Measurements from ENCODE around the gene GCKR. TPM values are rescaled to one million over a fixed set of nuclear protein-coding genes. Genes with fewer than 3 reads are reported as not detected.
A peak's percentile ranks its signal among the peaks of the same experiment; 100 is the strongest.

Gene GCKR, protein sequence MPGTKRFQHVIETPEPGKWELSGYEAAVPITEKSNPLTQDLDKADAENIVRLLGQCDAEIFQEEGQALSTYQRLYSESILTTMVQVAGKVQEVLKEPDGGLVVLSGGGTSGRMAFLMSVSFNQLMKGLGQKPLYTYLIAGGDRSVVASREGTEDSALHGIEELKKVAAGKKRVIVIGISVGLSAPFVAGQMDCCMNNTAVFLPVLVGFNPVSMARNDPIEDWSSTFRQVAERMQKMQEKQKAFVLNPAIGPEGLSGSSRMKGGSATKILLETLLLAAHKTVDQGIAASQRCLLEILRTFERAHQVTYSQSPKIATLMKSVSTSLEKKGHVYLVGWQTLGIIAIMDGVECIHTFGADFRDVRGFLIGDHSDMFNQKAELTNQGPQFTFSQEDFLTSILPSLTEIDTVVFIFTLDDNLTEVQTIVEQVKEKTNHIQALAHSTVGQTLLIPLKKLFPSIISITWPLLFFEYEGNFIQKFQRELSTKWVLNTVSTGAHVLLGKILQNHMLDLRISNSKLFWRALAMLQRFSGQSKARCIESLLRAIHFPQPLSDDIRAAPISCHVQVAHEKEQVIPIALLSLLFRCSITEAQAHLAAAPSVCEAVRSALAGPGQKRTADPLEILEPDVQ
- total RNA-seq = not detected

DNA sequence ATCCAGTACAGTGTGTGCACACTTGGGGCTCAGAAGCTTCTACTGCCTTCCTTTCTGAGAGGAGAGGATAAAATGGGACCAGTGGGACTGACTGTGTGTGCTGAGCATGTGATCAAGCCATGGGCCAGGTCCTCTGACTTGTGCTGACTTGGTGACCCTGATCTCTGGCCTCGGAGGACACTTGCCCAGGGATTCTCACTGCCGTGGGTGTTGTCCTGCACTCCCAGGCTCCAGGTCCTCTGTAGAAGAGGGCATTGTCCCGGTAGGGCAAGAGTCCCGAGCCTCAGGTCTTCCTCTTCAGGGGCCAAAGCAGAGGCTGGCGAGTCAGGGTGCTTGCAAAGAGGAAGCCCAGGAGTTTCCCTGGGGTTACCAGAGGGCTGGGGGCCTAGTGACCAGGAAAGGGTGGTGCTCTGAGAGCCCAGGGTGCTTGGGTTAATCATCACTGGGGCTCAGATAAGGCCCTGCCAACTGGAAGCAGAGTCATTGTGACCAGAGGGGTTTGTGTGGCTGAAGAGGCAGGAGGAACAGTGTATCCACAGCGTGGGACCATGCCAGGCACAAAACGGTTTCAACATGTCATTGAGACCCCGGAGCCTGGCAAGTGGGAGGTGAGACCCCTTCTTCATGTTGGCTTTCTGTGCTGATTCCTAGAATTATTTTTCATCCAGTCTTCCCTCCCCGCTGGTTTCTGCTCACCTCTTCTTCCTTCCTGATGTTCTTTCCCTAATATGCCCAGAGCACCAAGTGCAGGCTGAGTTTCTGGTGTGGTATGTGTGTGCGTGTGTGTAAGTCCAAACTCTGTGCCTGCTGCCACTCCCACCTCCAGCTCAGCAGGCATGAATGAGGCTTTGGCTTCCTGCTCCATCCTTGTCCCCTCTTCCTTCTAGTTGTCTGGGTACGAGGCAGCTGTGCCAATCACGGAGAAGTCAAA, at the start of gene GCKR:
TSS of gene GCKR (plus strand) at position 483 of the 931 bp plus-strand sequence. CDS start at position 549, 66 bp downstream.
- Mint-ChIP-seq H3K36me3 (ENCODE audit: low read depth) (no peaks in the 10 kb centered on the region), H3K4me3 (peak within 1 kb of the TSS; percentile 52), H3K4me1 (ENCODE audit: low read depth) (peaks cover 12% of the 10 kb centered on the region), H3K27me3 (ENCODE audit: low read depth) (peaks cover 56% of the 10 kb centered on the region), H3K9me3 (ENCODE audit: insufficient read depth) (no peaks in the 10 kb centered on the region), H3K27ac (no peak within 1 kb of the TSS)
- ATAC-seq = no peak
- ChIA-PET POLR2A (no interaction called here), CTCF (no interaction called here)
- DNase-seq = no peak

DNA sequence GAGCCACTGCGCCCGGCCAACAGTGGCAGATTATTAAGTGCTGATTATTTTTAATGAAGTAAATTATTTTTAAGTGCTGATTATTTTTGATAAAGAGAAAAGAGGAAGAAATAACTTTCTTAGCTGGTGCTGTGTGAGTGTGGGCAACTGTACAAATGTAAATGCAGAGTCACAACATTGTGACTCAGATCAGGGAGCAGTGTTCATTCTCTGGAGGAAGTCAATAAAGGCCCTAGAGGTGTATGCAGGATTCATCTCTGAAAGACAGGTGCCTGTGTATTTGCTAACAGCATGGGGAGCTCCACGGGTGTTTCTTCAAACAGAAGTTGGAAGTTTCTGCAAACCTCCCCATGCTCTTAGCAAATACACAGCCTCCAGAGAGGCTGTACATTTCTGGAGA, 48.3 kb upstream of the GCKR start:
- peaks cover 9% of the 10 kb centered on the region for H3K4me1 Mint-ChIP-seq (ENCODE audit: low read depth)
- CTCF ChIA-PET = interaction anchor here (2.5 kb wide), 1 partner anchor 8 kb away, joined by 8 read pairs; no protein-coding TSS in a partner anchor
- H3K36me3 Mint-ChIP-seq (ENCODE audit: low read depth) = peaks cover 7% of the 10 kb centered on the region
- no peak for DNase-seq
- no peak overlapping the region for H3K4me3 Mint-ChIP-seq
- no peak overlapping the region for H3K27ac Mint-ChIP-seq
- ATAC-seq = no peak
- no peaks in the 10 kb centered on the region for H3K9me3 Mint-ChIP-seq (ENCODE audit: insufficient read depth)
- POLR2A ChIA-PET = interaction anchor here (0.7 kb wide), 1 partner anchor 12 kb away, joined by 3 read pairs; no protein-coding TSS in a partner anchor
- H3K27me3 Mint-ChIP-seq (ENCODE audit: low read depth) = no peaks in the 10 kb centered on the region

DNA sequence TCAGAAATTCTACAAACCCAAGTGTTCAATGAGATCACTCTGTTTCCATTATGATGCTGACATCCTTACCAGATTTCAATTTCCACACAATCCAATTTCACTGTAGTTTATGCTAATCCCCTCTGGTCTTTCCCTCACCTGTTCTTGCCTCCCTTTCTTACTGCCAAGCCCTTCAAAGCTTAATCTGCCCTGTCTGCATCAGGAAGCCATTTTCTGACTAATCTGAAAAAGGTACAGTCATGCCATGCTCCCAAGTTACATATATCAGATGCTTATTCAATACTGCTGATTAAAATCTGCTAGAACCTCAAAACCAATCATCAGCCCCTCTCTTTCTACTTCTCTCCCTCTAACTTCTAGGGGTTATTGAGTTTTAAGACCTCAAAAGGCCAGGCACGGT, 45.5 kb upstream of the GCKR start:
- CTCF ChIA-PET = no interaction called here
- H3K36me3 Mint-ChIP-seq (ENCODE audit: low read depth) = no peaks in the 10 kb centered on the region
- H3K4me1 Mint-ChIP-seq (ENCODE audit: low read depth) = peaks cover 3% of the 10 kb centered on the region
- ATAC-seq (no peak), DNase-seq (no peak)
- no peak overlapping the region for H3K27ac Mint-ChIP-seq
- H3K27me3 Mint-ChIP-seq (ENCODE audit: low read depth) = no peaks in the 10 kb centered on the region
- no peaks in the 10 kb centered on the region for H3K9me3 Mint-ChIP-seq (ENCODE audit: insufficient read depth)
- H3K4me3 Mint-ChIP-seq = no peak overlapping the region
- POLR2A ChIA-PET = no interaction called here

DNA sequence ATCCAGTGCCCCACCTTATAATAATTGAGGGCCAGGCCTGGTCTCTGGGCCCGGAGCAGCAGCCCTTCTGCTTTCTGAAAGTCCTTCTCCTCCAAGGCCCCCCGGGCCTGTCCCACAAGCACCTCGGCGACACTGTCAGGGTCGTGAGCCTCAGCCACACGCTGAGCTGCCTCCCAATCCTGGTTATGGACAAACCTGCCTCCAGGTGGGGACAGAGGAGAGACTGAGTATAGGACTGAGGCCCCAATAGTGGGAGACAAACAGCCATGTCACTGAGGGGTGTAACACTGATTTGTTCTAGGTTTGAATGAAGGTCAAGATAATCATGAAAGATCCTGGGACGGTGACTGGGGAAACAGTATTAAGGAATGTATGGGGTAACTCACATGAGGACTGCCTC, 42.7 kb upstream of the GCKR start:
- DNase-seq (no peak), ATAC-seq (no peak)
- no peaks in the 10 kb centered on the region for H3K36me3 Mint-ChIP-seq (ENCODE audit: low read depth)
- H3K4me3 Mint-ChIP-seq = no peak overlapping the region
- peaks cover 4% of the 10 kb centered on the region for H3K4me1 Mint-ChIP-seq (ENCODE audit: low read depth)
- H3K27ac Mint-ChIP-seq = no peak overlapping the region
- CTCF ChIA-PET = no interaction called here
- no peaks in the 10 kb centered on the region for H3K9me3 Mint-ChIP-seq (ENCODE audit: insufficient read depth)
- no peaks in the 10 kb centered on the region for H3K27me3 Mint-ChIP-seq (ENCODE audit: low read depth)
- POLR2A ChIA-PET = interaction anchor here (0.7 kb wide), 1 partner anchor 55 kb away, joined by 3 read pairs; no protein-coding TSS in a partner anchor

DNA sequence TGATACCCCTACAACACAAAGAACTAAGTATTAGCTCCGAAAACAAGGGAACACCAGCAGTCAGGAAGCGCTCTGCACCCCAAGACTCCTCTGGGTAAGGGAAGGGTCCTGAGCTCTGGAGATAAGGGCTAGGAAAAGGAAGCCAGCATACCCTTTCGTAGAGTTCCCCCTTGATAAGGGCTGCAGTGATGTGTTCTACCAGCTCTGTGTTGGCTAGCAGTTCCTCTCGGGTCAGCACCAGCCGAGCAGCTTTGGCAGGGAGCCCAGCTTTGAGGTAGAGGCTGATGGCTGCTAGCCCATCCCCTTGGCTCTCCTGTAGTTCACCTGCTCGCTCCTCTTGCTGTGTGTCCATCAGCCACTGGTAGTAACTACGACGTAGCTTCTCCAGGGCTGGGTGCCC, 35.5 kb upstream of the GCKR start:
- no peaks in the 10 kb centered on the region for H3K9me3 Mint-ChIP-seq (ENCODE audit: insufficient read depth)
- H3K36me3 Mint-ChIP-seq (ENCODE audit: low read depth) = no peaks in the 10 kb centered on the region
- ATAC-seq (no peak), DNase-seq (no peak)
- CTCF ChIA-PET = no interaction called here
- no peak overlapping the region for H3K4me3 Mint-ChIP-seq
- no peak overlapping the region for H3K27ac Mint-ChIP-seq
- H3K4me1 Mint-ChIP-seq (ENCODE audit: low read depth) = peaks cover 4% of the 10 kb centered on the region
- POLR2A ChIA-PET = no interaction called here
- H3K27me3 Mint-ChIP-seq (ENCODE audit: low read depth) = no peaks in the 10 kb centered on the region

DNA sequence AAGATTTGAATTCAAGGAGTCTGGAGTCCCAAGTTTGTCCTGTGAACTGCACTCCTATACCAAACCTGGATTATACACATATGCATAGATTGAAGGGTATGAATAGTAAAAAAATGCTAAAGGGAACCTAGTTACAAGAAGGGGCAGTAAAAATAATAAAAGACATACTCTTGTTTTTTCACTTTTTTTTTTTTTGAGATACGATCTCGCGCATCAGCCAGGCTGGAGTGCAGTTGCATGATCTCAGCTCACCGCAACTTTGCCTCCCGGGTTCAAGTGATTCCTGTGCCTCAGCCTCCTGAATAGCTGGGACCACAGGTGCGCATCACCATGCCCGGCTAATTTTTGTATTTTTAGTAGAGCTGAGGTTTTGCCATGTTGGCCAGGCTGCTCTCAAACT, 32.2 kb upstream of the GCKR start:
- H3K4me3 Mint-ChIP-seq = no peak overlapping the region
- POLR2A ChIA-PET = no interaction called here
- DNase-seq (no peak), ATAC-seq (no peak)
- H3K4me1 Mint-ChIP-seq (ENCODE audit: low read depth) = no peaks in the 10 kb centered on the region
- no peaks in the 10 kb centered on the region for H3K9me3 Mint-ChIP-seq (ENCODE audit: insufficient read depth)
- H3K36me3 Mint-ChIP-seq (ENCODE audit: low read depth) = no peaks in the 10 kb centered on the region
- no peak overlapping the region for H3K27ac Mint-ChIP-seq
- no peaks in the 10 kb centered on the region for H3K27me3 Mint-ChIP-seq (ENCODE audit: low read depth)
- CTCF ChIA-PET = no interaction called here

DNA sequence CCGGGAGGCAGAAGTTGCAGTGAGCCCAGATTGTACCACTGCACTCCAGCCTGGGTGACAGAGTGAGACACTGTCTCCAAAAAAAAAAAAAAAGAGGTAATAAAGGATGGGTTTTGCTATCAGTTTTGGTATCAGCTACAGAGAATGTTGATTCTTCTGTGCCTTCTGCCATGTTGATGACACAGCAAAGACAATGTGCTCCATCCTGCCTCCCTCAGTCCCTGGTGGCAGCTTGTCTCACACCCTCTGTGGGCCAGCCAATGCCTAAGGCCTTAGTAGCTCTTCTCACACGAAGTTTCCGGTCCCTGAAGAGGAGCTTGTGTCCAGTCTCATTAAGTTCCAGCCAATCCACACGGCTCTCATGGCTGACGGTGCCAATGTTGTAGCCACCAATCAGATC, 24.7 kb upstream of the GCKR start:
- Mint-ChIP-seq H3K36me3 (ENCODE audit: low read depth) (peaks cover 11% of the 10 kb centered on the region), H3K9me3 (ENCODE audit: insufficient read depth) (no peaks in the 10 kb centered on the region), H3K27me3 (ENCODE audit: low read depth) (no peaks in the 10 kb centered on the region), H3K27ac (no peak overlapping the region), H3K4me3 (no peak overlapping the region), H3K4me1 (ENCODE audit: low read depth) (no peaks in the 10 kb centered on the region)
- ATAC-seq (no peak), DNase-seq (no peak)
- ChIA-PET CTCF (no interaction called here), POLR2A (no interaction called here)

DNA sequence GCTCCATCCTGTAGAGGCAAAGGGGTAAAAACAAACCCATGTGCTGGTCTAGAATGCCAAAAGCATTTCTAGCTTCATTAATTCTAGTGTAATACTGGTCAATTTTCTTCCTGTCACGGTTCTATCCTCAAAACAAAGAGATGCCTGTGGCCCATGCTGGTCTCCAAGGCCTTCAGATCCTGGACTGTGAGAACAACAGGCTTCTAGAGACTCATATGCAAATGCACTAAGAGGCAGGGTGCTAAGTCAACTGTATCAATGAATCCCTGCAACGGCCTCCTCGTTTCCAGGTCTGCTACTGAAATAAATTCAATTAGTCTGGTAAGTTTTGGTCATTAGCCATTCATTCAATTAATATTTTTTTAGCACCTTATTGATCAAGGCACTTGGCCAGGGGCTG, 11.1 kb upstream of the GCKR start:
- CTCF ChIA-PET = no interaction called here
- Mint-ChIP-seq H3K9me3 (ENCODE audit: insufficient read depth) (no peaks in the 10 kb centered on the region), H3K36me3 (ENCODE audit: low read depth) (peaks cover 3% of the 10 kb centered on the region), H3K4me3 (no peak overlapping the region), H3K27me3 (ENCODE audit: low read depth) (no peaks in the 10 kb centered on the region), H3K27ac (no peak overlapping the region), H3K4me1 (ENCODE audit: low read depth) (peaks cover 17% of the 10 kb centered on the region)
- ATAC-seq (no peak), DNase-seq (no peak)
- POLR2A ChIA-PET = no interaction called here

DNA sequence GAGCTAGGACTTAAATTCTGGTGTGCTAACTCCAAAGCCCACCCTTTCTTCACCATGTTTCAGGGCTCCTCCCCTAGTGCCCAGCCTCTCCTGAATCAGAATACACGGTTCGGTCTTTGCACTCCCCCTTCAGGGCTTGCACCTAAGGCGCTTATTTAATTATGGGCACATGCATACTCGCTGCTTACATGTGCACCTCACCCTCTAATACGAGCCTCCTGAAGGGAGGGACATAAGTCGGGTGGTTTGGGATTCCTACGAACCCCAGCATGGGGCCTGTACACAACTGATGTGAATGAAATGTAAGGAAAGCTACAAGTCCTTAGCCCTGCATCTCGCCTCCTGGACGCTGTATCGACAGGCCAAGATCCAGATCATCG, 7.5 kb upstream of the GCKR start:
- H3K36me3 Mint-ChIP-seq (ENCODE audit: low read depth) = no peaks in the 10 kb centered on the region
- H3K4me1 Mint-ChIP-seq (ENCODE audit: low read depth) = peaks cover 27% of the 10 kb centered on the region
- H3K27ac Mint-ChIP-seq = peak overlapping the region; percentile 88
- DNase-seq (peak; percentile 33), ATAC-seq (no peak)
- peak overlapping the region; percentile 77 for H3K4me3 Mint-ChIP-seq
- ChIA-PET POLR2A (no interaction called here), CTCF (interaction anchor here (3.6 kb wide), 1 partner anchor 194 kb away, joined by 15 read pairs; no protein-coding TSS in a partner anchor)
- H3K9me3 Mint-ChIP-seq (ENCODE audit: insufficient read depth) = no peaks in the 10 kb centered on the region
- H3K27me3 Mint-ChIP-seq (ENCODE audit: low read depth) = peaks cover 10% of the 10 kb centered on the region

DNA sequence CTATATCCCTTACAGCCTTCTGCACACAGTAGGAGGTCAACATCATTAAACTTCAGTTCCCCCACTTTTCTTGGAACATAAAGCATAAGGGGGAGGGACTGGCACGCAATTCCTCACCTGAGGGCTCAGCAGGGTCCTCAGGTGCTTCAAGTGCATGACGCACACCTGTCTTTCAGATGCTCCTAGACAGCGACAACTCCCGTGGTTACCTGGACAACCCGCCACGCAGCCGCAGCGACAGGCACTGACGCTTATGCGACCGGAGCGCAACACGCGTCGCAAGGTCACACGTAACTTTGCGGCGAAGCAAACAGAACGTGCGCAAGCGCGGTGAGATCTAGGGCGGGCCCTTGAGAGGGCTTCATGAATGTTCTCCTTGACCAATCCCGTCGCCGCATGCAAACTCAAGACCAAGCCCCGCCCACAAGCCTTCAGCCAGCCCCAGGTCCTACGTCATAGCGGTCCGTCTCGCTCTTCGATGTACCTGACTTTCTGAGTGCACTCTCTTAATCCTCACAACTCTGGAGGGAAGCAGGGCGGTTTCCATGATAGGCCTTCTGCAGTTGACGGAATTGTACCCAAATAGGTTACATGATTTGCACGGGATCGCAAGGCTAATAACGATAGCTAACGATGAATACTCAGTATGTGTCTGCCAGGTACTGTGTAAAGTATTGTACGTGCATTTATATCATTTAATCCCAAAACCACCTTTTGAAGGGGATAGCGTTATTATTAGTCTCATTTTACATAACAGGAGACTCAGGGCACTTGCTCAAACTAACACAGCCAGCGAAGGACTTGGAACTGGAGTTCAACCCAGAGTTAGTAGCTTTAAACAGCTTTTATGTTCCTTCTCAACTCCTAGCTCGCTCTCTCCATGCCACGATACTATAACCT, 6.9 kb upstream of the GCKR start, which contains the start of gene IFT172:
TSS of gene IFT172 (minus strand) at position 246 of the 900 bp plus-strand sequence. CDS start at position 156, 90 bp downstream.
- H3K4me3 Mint-ChIP-seq = peak within 1 kb of the TSS; percentile 77
- peak; percentile 100 for DNase-seq
- peaks cover 29% of the 10 kb centered on the region for H3K4me1 Mint-ChIP-seq (ENCODE audit: low read depth)
- ATAC-seq = peak; percentile 95
- ChIA-PET CTCF (interaction anchor here (1.2 to 3.6 kb wide), 2 partner anchors 120 to 193 kb away, joined by 3 to 15 read pairs; no protein-coding TSS in a partner anchor), POLR2A (interaction anchor here (1.2 kb wide), 1 partner anchor 80 kb away, joined by 3 read pairs; the partner anchor contains the start of gene PPM1G)
- H3K27ac Mint-ChIP-seq = peak within 1 kb of the TSS; percentile 88
- peaks cover 14% of the 10 kb centered on the region for H3K27me3 Mint-ChIP-seq (ENCODE audit: low read depth)
- no peaks in the 10 kb centered on the region for H3K9me3 Mint-ChIP-seq (ENCODE audit: insufficient read depth)
- no peaks in the 10 kb centered on the region for H3K36me3 Mint-ChIP-seq (ENCODE audit: low read depth)

DNA sequence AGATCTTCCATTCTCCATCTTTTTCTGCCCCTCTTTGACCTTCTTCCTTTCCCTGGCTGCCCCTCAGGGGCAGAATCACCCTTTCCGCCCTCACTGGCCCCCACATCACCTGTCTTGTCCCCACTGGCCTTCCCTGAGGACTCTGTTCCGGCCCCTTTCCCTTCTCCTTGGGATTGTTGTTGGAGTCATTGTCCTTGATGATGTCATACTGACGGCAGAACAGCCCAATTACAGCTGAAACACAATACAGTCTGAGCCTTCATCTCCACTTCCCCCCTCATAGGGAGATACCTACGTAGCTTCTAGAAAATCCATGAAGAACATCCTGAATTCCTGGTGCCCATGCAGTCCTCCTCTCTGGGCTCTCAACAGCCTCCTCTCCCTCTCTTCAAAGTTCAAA, 4.1 kb upstream of the GCKR start:
- Mint-ChIP-seq H3K4me3 (no peak overlapping the region), H3K27me3 (ENCODE audit: low read depth) (peaks cover 37% of the 10 kb centered on the region), H3K9me3 (ENCODE audit: insufficient read depth) (no peaks in the 10 kb centered on the region), H3K4me1 (ENCODE audit: low read depth) (peaks cover 35% of the 10 kb centered on the region), H3K27ac (no peak overlapping the region), H3K36me3 (ENCODE audit: low read depth) (no peaks in the 10 kb centered on the region)
- ChIA-PET POLR2A (no interaction called here), CTCF (no interaction called here)
- DNase-seq (no peak), ATAC-seq (no peak)

All from activated CD8-positive, alpha-beta T cell treated with anti-CD3 and anti-CD28 coated beads, Interleukin-2, amount 10 ng/mL, durations not matched to agents 7 days and 5 days (primary cell).